NCI-H510A treated with DMSO at 0.1 percent for 48 hours (cell line): ENCODE data around the gene SCYL3.
"Not testable (repeated sequence)": the region's sequence is repeated elsewhere in the genome, so short reads cannot be mapped to it uniquely, and the experiment has no call there.

Experiments
- DNase-seq: peaks from one replicate; lab custom pipeline; 2025; lab: John Stamatoyannopoulos, UW

The SCYL3 gene

GRCh38 chr1:169871988-169872387 lies 21.7 kb downstream of the SCYL3 start:
- DNase-seq, result not testable (repeated sequence)

- no peak for DNase-seq
Observed at GRCh38 chr1:169869426-169869825, 24.3 kb downstream of the SCYL3 start.

GRCh38 chr1:169868978-169869377 lies 24.7 kb downstream of the SCYL3 start:
- no peak for DNase-seq

- DNase-seq, result no peak
Observed at GRCh38 chr1:169867012-169867675, 26.6 kb downstream of the SCYL3 start.

GRCh38 chr1:169866577-169866976 lies 27.1 kb downstream of the SCYL3 start:
- DNase-seq, result no peak

GRCh38 chr1:169864531-169864930 lies 29.2 kb downstream of the SCYL3 start:
- DNase-seq, result not testable (repeated sequence)

- DNase-seq, result no peak
Observed at GRCh38 chr1:169860750-169861149, 32.9 kb downstream of the SCYL3 start.

GRCh38 chr1:169860187-169860586 lies 33.5 kb downstream of the SCYL3 start:
- no peak for DNase-seq

- DNase-seq, result no peak
Observed at GRCh38 chr1:169859001-169859400, 34.7 kb downstream of the SCYL3 start.

GRCh38 chr1:169858467-169858866 lies 35.2 kb downstream of the SCYL3 start:
- no peak for DNase-seq

GRCh38 chr1:169853341-169853740 lies 40.4 kb downstream of the SCYL3 start:
- no peak for DNase-seq

GRCh38 chr1:169849346-169850022 lies 44.2 kb downstream of the SCYL3 start:
- DNase-seq, result no peak

GRCh38 chr1:169848456-169848855 lies 45.2 kb downstream of the SCYL3 start:
- no peak for DNase-seq

- no peak for DNase-seq
Observed at GRCh38 chr1:169844941-169845608, 48.6 kb downstream of the SCYL3 start.

GRCh38 chr1:169838942-169839341 lies 54.8 kb downstream of the SCYL3 start:
- DNase-seq, result no peak

- DNase-seq, result no peak
Observed at GRCh38 chr1:169836198-169836597, 57.5 kb downstream of the SCYL3 start.

- no peak for DNase-seq
Observed at GRCh38 chr1:169835647-169836046, 58.0 kb downstream of the SCYL3 start.

- no peak for DNase-seq
Observed at GRCh38 chr1:169834869-169835268, 58.8 kb downstream of the SCYL3 start.

GRCh38 chr1:169833179-169833901 lies 60.4 kb downstream of the SCYL3 start:
- no peak for DNase-seq

- no peak for DNase-seq
Observed at GRCh38 chr1:169829671-169830070, 64.0 kb downstream of the SCYL3 start.

- DNase-seq, result no peak
Observed at GRCh38 chr1:169824153-169824552, 69.5 kb downstream of the SCYL3 start.

- DNase-seq, result no peak
Observed at GRCh38 chr1:169821500-169821899, 72.2 kb downstream of the SCYL3 start.

- no peak for DNase-seq
Observed at GRCh38 chr1:169816617-169817016, 77.1 kb downstream of the SCYL3 start.
